ENCODE results near the gene OLR1. TPM values are rescaled to one million over a fixed set of nuclear protein-coding genes. Genes with fewer than 3 reads are reported as not detected.

OLR1 gene
- total and polyA plus RNA-seq, 9 donors: 0.10 to 12.3 (median 0.74) TPM

- H3K4me1 ChIP-seq (ENCODE audit: insufficient read depth): no peaks in the 10 kb centered on the region
- intact Hi-C loops (cut with DNase I): no loop called here
- TF ChIP-seq, protein P1, sequence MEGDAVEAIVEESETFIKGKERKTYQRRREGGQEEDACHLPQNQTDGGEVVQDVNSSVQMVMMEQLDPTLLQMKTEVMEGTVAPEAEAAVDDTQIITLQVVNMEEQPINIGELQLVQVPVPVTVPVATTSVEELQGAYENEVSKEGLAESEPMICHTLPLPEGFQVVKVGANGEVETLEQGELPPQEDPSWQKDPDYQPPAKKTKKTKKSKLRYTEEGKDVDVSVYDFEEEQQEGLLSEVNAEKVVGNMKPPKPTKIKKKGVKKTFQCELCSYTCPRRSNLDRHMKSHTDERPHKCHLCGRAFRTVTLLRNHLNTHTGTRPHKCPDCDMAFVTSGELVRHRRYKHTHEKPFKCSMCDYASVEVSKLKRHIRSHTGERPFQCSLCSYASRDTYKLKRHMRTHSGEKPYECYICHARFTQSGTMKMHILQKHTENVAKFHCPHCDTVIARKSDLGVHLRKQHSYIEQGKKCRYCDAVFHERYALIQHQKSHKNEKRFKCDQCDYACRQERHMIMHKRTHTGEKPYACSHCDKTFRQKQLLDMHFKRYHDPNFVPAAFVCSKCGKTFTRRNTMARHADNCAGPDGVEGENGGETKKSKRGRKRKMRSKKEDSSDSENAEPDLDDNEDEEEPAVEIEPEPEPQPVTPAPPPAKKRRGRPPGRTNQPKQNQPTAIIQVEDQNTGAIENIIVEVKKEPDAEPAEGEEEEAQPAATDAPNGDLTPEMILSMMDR (IDR thresholded peaks at IDR 0.05): no peak
- TF ChIP-seq EP300 (IDR thresholded peaks at IDR 0.05): no peak
- no peak for TF ChIP-seq POLR2A (IDR thresholded peaks at IDR 0.05)
- WGBS, 3 donors: 90 to 93% (median 91%) methylated on average over 38 of the region's 38 CpGs
- no peaks in the 10 kb centered on the region for H3K27me3 ChIP-seq
- H3K9me3 ChIP-seq: no peaks in the 10 kb centered on the region
- H3K4me3 ChIP-seq: no peak overlapping the region
- DNase-seq: no peak
- H3K36me3 ChIP-seq: no peaks in the 10 kb centered on the region
- H3K27ac ChIP-seq: no peak overlapping the region
These were observed 60.5 kb downstream of the OLR1 start for GRCh38 chr12:10111451-10111850.

DNA sequence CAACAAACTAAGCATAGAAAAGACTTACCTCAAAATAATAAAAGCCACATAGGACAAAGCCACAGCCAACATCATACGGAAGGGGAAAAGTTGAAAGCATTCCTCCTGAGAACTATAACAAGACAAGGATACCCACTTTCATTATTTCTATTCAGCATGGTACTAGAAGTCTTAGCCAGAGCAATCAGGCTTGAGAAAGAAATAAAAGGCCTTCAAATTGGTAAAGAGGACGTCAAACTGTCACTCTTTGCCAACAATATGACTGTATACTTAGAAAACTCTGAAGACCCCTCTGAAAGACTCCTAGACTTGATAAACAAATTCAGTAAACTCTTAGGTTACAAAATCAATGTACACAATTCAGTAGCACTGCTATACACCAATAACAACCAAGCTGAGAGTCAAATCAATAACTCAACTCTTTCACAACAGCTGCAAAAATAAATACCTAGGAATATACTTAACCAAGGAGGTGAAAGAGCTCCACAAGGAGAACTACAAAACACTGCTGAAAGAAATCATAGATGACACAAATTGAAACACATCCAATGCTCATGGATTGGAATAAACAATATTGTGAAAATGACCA lies 61.6 kb downstream of the OLR1 start:
- DNase-seq: no peak
- H3K9me3 ChIP-seq: no peaks in the 10 kb centered on the region
- TF ChIP-seq, protein P1 (IDR thresholded peaks at IDR 0.05): no peak
- TF ChIP-seq EP300 (IDR thresholded peaks at IDR 0.05): no peak
- TF ChIP-seq POLR2A (IDR thresholded peaks at IDR 0.05): no peak
- H3K27ac ChIP-seq: no peak overlapping the region
- 86 to 91% (median 88%) methylated on average over 2 of the region's 2 CpGs for WGBS, 3 donors
- no peaks in the 10 kb centered on the region for H3K4me1 ChIP-seq (ENCODE audit: insufficient read depth)
- H3K4me3 ChIP-seq: no peak overlapping the region
- no peaks in the 10 kb centered on the region for H3K27me3 ChIP-seq
- intact Hi-C loops (cut with DNase I): no loop called here
- no peaks in the 10 kb centered on the region for H3K36me3 ChIP-seq

Other genes starting within 250 kb of the OLR1 start
- not detected for gene CLEC2A, start 239.8 kb downstream of the OLR1 start, total RNA-seq
- not detected for gene CLEC2A, start 239.8 kb downstream of the OLR1 start, polyA plus RNA-seq
- 1 to 10 TPM in 1 of 7 donors, under 1 TPM in 2, not detected in 4; 0.46 to 1.8 (median 1.00) TPM for gene CLEC12A, start 200.7 kb downstream of the OLR1 start, total RNA-seq
- under 1 TPM; 0.63 to 0.97 TPM for gene CLEC12A, start 200.7 kb downstream of the OLR1 start, polyA plus RNA-seq
- gene CLEC1B, start 173.0 kb downstream of the OLR1 start, total RNA-seq: under 1 TPM in 1 of 7 donors, not detected in 6; 0.26 TPM
- under 1 TPM; 0.06 to 0.47 TPM for gene CLEC1B, start 173.0 kb downstream of the OLR1 start, polyA plus RNA-seq
- gene CLEC12B, start 161.5 kb downstream of the OLR1 start, total RNA-seq: not detected
- gene CLEC12B, start 161.5 kb downstream of the OLR1 start, polyA plus RNA-seq: under 1 TPM in 1 of 2 donors, not detected in 1; 0.05 TPM
- under 1 TPM in 3 of 7 donors, not detected in 4; 0.22 to 0.51 (median 0.46) TPM for gene CLEC9A, start 141.4 kb downstream of the OLR1 start, total RNA-seq
- gene CLEC9A, start 141.4 kb downstream of the OLR1 start, polyA plus RNA-seq: under 1 TPM; 0.04 to 1.00 TPM
- gene CLEC1A, start 73.1 kb downstream of the OLR1 start, total RNA-seq: 10 to 100 TPM in 1 of 7 donors, 1 to 10 TPM in 6; 1.5 to 11.5 (median 4.1) TPM
- 10 to 100 TPM in 1 of 2 donors, 1 to 10 TPM in 1; 4.8 to 13.8 TPM for gene CLEC1A, start 73.1 kb downstream of the OLR1 start, polyA plus RNA-seq
- gene CLEC7A, start 41.9 kb downstream of the OLR1 start, total RNA-seq: 10 to 100 TPM in 1 of 7 donors, 1 to 10 TPM in 6; 2.9 to 12.7 (median 3.7) TPM
- gene CLEC7A, start 41.9 kb downstream of the OLR1 start, polyA plus RNA-seq: 1 to 10 TPM; 1.9 to 3.4 TPM
- gene TMEM52B, start 6.9 kb upstream of the OLR1 start, total RNA-seq: under 1 TPM in 2 of 7 donors, not detected in 5; 0.07 to 0.69 TPM
- gene TMEM52B, start 6.9 kb upstream of the OLR1 start, polyA plus RNA-seq: under 1 TPM; 0.04 to 0.10 TPM
- 100 to 1,000 TPM in 2 of 7 donors, 10 to 100 TPM in 5; 53.1 to 139 (median 96.1) TPM for gene GABARAPL1, start 40.7 kb upstream of the OLR1 start, total RNA-seq
- gene GABARAPL1, start 40.7 kb upstream of the OLR1 start, polyA plus RNA-seq: 100 to 1,000 TPM in 1 of 2 donors, 10 to 100 TPM in 1; 58.7 to 186 TPM
- 1 to 10 TPM in 4 of 7 donors, under 1 TPM in 3; 0.33 to 1.8 (median 1.2) TPM for gene KLRD1, start 135.7 kb upstream of the OLR1 start, total RNA-seq
- 1 to 10 TPM in 1 of 2 donors, under 1 TPM in 1; 0.12 to 3.8 TPM for gene KLRD1, start 135.7 kb upstream of the OLR1 start, polyA plus RNA-seq
- gene KLRK1, start 217.9 kb upstream of the OLR1 start, total RNA-seq: 1 to 10 TPM in 2 of 7 donors, under 1 TPM in 5; 0.12 to 2.1 (median 0.35) TPM
- gene KLRK1, start 217.9 kb upstream of the OLR1 start, polyA plus RNA-seq: 1 to 10 TPM in 1 of 2 donors, under 1 TPM in 1; 0.54 to 6.3 TPM
- under 1 TPM in 1 of 7 donors, not detected in 6; 0.60 TPM for gene KLRC4, start 237.6 kb upstream of the OLR1 start, total RNA-seq
- under 1 TPM in 1 of 2 donors, not detected in 1; 0.30 TPM for gene KLRC4, start 237.6 kb upstream of the OLR1 start, polyA plus RNA-seq
- under 1 TPM in 2 of 7 donors, not detected in 5; 0.58 to 0.72 TPM for gene KLRC3, start 248.5 kb upstream of the OLR1 start, total RNA-seq
- gene KLRC3, start 248.5 kb upstream of the OLR1 start, polyA plus RNA-seq: under 1 TPM; 0.19 to 0.90 TPM

Measured in ovary (tissue), 9 donors.